Upper lobe of left lung (tissue), 6 donors: Measurements from ENCODE around the gene ILRUN. TPM values are rescaled to one million over a fixed set of nuclear protein-coding genes. Genes with fewer than 3 reads are reported as not detected.

Experiments used
- ATAC-seq, 2 donors: fragments of 200-7000 bp; cut with Tn5 transposase; one replicate each; pipeline ENCODE4 v1.9.1; 2022; ENCODE audit warnings: mild to moderate bottlenecking in 2 of 2, moderate library complexity in 2 of 2; ENCODE audit not compliant: low FRiP score in 2 of 2
- DNase-seq, 2 donors: peaks; one replicate each; pipeline ENCODE4 v3.0.0-alpha.2; 2019 to 2020
- H3K27ac ChIP-seq, 4 donors: fragments of 200-600 bp; sonication (generic); one replicate each; pipeline ENCODE4 v1.5.1; 2016 to 2019
- H3K27me3 ChIP-seq, 4 donors: fragments of 200-600 bp; sonication (generic); one replicate each; pipeline ENCODE4 v1.5.1; 2017 to 2019
- H3K36me3 ChIP-seq, 4 donors: fragments of 200-600 bp; sonication (generic); one replicate each; pipeline ENCODE4 v1.5.1; 2016 to 2019
- H3K4me1 ChIP-seq, 4 donors: fragments of 200-600 bp; sonication (generic); one replicate each; pipeline ENCODE4 v1.5.1; 2018 to 2019
- H3K4me3 ChIP-seq, 4 donors: fragments of 200-600 bp; sonication (generic); one replicate each; pipeline ENCODE4 v1.5.1; 2017 to 2019; ENCODE audit warnings: mild to moderate bottlenecking in 2 of 4, moderate library complexity in 1 of 4
- H3K9me3 ChIP-seq, 4 donors: fragments of 200-600 bp; sonication (generic); one replicate each; pipeline ENCODE4 v1.5.1; 2018 to 2019
- EP300 ChIP-seq, 4 donors: sonication (generic); formaldehyde crosslinking; IDR thresholded peaks; one replicate each; pipeline ENCODE4 v1.5.1; 2017; ENCODE audit warnings: antibody characterized with exemption in 4 of 4, control low read depth in 2 of 4
- POLR2A ChIP-seq, 4 donors: fragments of 450-650 bp; IDR thresholded peaks; one replicate each; pipeline ENCODE4 v1.5.1; 2016 to 2017; ENCODE audit warnings: antibody characterized with exemption in 4 of 4, mild to moderate bottlenecking in 2 of 4
- POLR2AphosphoS5 ChIP-seq, 2 donors: sonication (generic); formaldehyde crosslinking; IDR thresholded peaks; one replicate each; pipeline ENCODE4 v1.5.1; 2017; ENCODE audit warnings: antibody characterized with exemption in 2 of 2
- WGBS, 2 donors: methylation state at CpG; one replicate each; pipeline ENCODE4 v1.1.5; 2017 to 2018; 5-methylcytosine and 5-hydroxymethylcytosine counted together
- total RNA-seq, 6 donors: library from RNA; depleted of rRNA in 4 of 6; stranded (reverse); fragments of >200 nt in 4 of 6; gene quantifications; one replicate each; pipeline versions ENCODE4 v1.1.0 to v1.2.1, GENCODE V29; 2016 to 2021
- TF ChIP-seq, protein P1 (sequence below), 6 experiments: fragments of 450-650 bp in 4 of 6; fragments of 200-600 bp in 2 of 6; sonication (generic) in 2 of 6; IDR thresholded peaks; one replicate each; pipeline ENCODE4 v1.5.1; 2016 to 2019; ENCODE audit warnings: antibody characterized with exemption in 6 of 6
- donor health status: DM: no; HTN: no; CAD: no; lungs with moderate emphysema.
- donor health status: DM: no; HTN: yes; CAD: no; lungs with severe emphysema.

ILRUN gene
- total RNA-seq, 6 donors from 2014 or later, result 50.3 to 111 (median 93.6) TPM

DNA sequence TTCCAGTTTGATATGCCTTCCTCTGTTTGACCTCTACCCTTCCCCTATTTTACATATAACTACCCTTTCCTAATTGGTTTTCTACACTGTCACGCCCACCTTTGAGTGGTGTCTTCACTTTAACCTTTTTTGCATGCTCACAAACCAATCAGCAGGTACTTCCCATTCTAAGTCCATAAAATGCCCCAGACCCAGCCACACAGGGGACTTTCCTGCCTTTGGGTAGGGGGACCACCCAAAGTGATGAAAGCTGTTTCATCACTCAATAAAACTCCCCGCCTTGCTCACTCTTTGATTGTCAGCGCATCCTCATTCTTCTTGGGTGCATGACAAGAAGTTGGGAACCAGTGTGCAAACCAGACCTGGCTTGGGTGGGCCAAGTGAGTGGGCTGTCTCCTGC, 40.3 kb upstream of the ILRUN start:
- no peaks in the 10 kb centered on the region for H3K4me1 ChIP-seq

DNA sequence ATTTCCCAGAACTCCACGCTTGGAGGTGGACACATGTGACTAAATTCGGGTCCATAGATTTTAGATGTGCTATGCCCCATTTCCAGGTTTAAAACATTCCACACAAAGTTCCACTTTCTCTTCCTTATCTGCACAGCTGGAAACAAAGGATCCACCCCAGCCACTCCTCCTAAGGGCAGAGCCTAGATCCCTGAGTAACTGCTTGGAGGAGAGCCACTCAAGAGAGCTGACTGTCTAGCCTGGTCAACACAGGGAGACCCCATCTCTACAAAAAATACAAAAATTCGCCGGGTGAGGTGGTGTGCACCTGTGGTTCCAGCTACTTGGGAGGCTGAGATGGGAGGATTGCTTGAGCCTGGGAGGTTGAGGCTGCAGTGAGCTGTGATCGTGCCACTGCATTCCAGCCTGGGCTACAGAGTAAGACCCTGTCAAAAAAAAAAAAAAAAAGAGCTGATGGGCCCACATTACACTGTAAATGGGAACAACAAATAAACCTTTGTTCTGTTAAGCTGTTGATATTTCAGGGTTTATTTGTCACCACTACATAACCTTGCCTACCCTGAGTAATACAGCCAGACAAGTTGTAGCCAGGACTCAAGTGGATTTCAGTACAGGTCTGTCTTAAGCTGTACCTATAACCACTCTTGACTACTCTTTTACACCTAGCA, 35.0 kb upstream of the ILRUN start:
- Histone ChIP-seq H3K9me3 (no peaks in the 10 kb centered on the region), H3K27ac (no peak overlapping the region), H3K36me3 (no peaks in the 10 kb centered on the region), H3K27me3 (no peaks in the 10 kb centered on the region), H3K4me3 (no peak overlapping the region), H3K4me1 (no peaks in the 10 kb centered on the region)
- TF ChIP-seq, protein P1, sequence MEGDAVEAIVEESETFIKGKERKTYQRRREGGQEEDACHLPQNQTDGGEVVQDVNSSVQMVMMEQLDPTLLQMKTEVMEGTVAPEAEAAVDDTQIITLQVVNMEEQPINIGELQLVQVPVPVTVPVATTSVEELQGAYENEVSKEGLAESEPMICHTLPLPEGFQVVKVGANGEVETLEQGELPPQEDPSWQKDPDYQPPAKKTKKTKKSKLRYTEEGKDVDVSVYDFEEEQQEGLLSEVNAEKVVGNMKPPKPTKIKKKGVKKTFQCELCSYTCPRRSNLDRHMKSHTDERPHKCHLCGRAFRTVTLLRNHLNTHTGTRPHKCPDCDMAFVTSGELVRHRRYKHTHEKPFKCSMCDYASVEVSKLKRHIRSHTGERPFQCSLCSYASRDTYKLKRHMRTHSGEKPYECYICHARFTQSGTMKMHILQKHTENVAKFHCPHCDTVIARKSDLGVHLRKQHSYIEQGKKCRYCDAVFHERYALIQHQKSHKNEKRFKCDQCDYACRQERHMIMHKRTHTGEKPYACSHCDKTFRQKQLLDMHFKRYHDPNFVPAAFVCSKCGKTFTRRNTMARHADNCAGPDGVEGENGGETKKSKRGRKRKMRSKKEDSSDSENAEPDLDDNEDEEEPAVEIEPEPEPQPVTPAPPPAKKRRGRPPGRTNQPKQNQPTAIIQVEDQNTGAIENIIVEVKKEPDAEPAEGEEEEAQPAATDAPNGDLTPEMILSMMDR (IDR thresholded peaks at IDR 0.05), result no peak
- TF ChIP-seq EP300 (IDR thresholded peaks at IDR 0.05), result no peak
- TF ChIP-seq POLR2AphosphoS5 (IDR thresholded peaks at IDR 0.05), result no peak
- no peak for TF ChIP-seq POLR2A (IDR thresholded peaks at IDR 0.05)
- ATAC-seq (peak in 1 of 2 donors; percentile 51), DNase-seq (no peak)
- 94 to 97% methylated on average over 5 of the region's 5 CpGs for WGBS, 2 donors

More for the DNA sequence above, 40.3 kb upstream of the ILRUN start:
- DNase-seq (no peak), ATAC-seq (no peak)
- H3K9me3 ChIP-seq, result no peaks in the 10 kb centered on the region
- H3K27me3 ChIP-seq, result no peaks in the 10 kb centered on the region
- 89 to 94% methylated on average over 3 of the region's 3 CpGs for WGBS, 2 donors
- TF ChIP-seq POLR2AphosphoS5 (IDR thresholded peaks at IDR 0.05), result no peak
- no peak for TF ChIP-seq POLR2A (IDR thresholded peaks at IDR 0.05)
- no peak for TF ChIP-seq EP300 (IDR thresholded peaks at IDR 0.05)
- TF ChIP-seq, protein P1 (IDR thresholded peaks at IDR 0.05), result no peak
- no peaks in the 10 kb centered on the region for H3K36me3 ChIP-seq
- no peak overlapping the region for H3K27ac ChIP-seq
- H3K4me3 ChIP-seq, result no peak overlapping the region

DNA sequence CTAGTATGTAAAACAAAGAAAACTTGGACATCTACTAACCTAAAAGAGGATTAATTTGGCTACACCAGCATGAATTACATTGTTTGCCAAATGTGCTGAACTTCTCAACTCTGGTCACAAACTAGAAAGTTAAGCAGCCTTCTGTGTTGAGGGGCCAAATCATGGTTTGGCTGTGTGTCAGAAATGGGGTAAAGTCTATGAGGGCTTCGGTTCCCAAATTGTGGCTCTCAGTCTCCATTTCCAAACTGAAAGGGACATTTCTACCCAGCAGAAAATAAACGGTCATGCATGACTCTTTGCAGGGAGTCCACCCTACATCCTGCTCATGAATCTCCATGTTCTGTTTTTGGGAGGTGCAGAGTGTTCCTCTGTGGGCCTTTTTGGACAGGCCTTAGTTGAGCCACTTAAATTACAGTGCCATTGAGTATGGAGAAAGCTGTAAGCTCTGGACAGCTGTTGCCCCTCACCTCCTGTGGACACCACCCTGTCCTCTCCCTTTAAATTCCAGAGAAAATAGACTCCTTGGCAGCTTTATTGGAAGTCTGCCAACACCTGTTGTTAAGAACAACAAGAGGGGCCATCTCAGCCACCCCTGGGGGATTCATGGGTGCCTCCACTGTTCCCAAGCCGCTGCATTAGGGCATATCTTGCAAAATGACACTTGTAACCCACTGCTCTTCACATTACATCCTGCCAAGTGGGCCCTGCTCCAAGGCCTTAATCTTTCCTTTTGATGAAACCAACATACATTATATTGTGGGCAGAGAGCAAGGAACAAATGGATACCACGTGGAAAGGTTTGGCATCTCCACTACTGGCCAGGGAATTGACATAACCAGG, 33.3 kb upstream of the ILRUN start:
- Histone ChIP-seq H3K36me3 (no peaks in the 10 kb centered on the region), H3K4me1 (no peaks in the 10 kb centered on the region), H3K27me3 (no peaks in the 10 kb centered on the region), H3K4me3 (no peak overlapping the region), H3K27ac (no peak overlapping the region), H3K9me3 (no peaks in the 10 kb centered on the region)
- TF ChIP-seq POLR2AphosphoS5 (IDR thresholded peaks at IDR 0.05) (no peak), POLR2A (IDR thresholded peaks at IDR 0.05) (no peak), EP300 (IDR thresholded peaks at IDR 0.05) (no peak)
- TF ChIP-seq, protein P1 (IDR thresholded peaks at IDR 0.05), result no peak
- ATAC-seq, result no peak
- DNase-seq, result no peak
- 66 to 77% methylated on average over 4 of the region's 4 CpGs for WGBS, 2 donors

DNA sequence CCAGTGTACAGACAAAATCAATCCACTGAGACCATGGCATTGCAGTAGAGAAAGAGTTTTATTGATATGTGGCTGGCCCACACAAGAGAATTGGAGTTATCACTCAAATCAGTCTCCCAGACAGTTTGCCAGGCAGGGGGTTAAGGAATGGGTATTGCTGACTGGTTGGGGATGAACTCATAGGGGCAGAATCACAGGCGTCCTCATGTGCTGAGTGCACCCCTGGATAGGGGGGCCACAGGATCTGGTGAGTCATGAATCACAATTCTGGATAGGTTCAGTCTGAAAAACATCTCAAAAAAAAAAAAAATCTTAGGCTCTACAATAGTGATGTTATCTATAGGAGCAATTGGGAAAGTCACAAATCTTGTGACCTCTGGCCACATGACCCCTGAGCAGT, 29.5 kb upstream of the ILRUN start:
- Histone ChIP-seq H3K4me1 (no peaks in the 10 kb centered on the region), H3K36me3 (no peaks in the 10 kb centered on the region), H3K27me3 (no peaks in the 10 kb centered on the region), H3K9me3 (no peaks in the 10 kb centered on the region), H3K27ac (no peak overlapping the region), H3K4me3 (no peak overlapping the region)
- WGBS, 2 donors, result 92 to 100% methylated on average over 1 of the region's 1 CpG
- no peak for TF ChIP-seq POLR2A (IDR thresholded peaks at IDR 0.05)
- TF ChIP-seq, protein P1 (IDR thresholded peaks at IDR 0.05), result no peak
- TF ChIP-seq EP300 (IDR thresholded peaks at IDR 0.05), result no peak
- no peak for ATAC-seq
- no peak for DNase-seq
